GM21723 (cell line): ENCODE data around the gene ANKRD31.
"Not testable (repeated sequence)": the region's sequence is repeated elsewhere in the genome, so short reads cannot be mapped to it uniquely, and the experiment has no call there.

Experiments used
- ATAC-seq: cut with Tn5 transposase; IDR thresholded peaks from one replicate; pipeline ENCODE4 v1.9.1; 2021; ENCODE audit warnings: mild to moderate bottlenecking, moderate library complexity; ENCODE audit not compliant: unreplicated experiment

The ANKRD31 gene

GRCh38 chr5:75235711-75236110 is 967 bp downstream of the ANKRD31 start:
- no peak for ATAC-seq

- no peak for ATAC-seq
These were observed 2.4 kb downstream of the ANKRD31 start for GRCh38 chr5:75234251-75234650.

- no peak for ATAC-seq
These were observed 9.8 kb downstream of the ANKRD31 start for GRCh38 chr5:75226916-75227315.

DNA sequence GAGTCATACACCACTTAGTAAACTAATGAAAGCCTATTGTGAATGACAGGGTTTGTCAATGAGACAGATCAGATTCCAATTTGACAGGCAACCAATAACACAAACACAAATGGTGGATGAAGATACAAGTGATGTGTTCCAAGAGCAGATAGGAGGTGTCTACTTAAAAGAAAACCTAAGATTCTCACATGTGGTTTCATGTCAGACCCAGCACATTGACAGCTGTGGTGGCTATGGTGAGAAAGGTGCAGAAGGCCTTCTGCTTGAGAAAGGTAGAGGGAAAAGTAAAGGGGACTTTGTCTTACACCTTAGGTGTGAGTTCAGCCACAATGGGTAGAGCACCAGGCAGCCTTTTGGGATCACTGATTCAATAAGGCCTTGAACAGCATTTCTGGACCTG is 11.2 kb downstream of the ANKRD31 start:
- ATAC-seq, result no peak

- ATAC-seq, result not testable (repeated sequence)
These were observed 15.9 kb downstream of the ANKRD31 start for GRCh38 chr5:75220787-75221186.

- no peak for ATAC-seq
These were observed 21.8 kb downstream of the ANKRD31 start for GRCh38 chr5:75214928-75215327.

- ATAC-seq, result no peak
These were observed 22.3 kb downstream of the ANKRD31 start for GRCh38 chr5:75214409-75214808.

GRCh38 chr5:75203604-75204003 is 33.1 kb downstream of the ANKRD31 start:
- ATAC-seq, result no peak

- no peak for ATAC-seq
These were observed 33.7 kb downstream of the ANKRD31 start for GRCh38 chr5:75202935-75203334.

DNA sequence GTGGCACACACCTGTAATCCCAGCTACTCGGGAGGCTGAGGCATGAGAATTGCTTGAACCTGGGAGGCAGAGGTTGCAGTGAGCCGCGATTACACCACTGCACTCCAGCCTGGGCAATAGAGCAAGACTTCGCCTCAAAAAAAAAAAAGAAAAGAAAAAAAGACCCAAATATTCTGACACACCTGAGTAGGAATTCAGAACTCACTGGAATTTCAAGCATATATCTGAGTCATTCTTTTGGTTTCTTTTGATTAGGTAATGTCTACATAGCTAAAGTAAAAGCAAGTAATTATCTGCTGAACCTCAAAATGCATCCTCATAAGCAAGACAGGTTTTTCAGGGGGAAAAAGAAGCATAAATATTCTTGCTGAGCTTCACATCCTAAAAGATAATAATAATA is 35.9 kb downstream of the ANKRD31 start:
- ATAC-seq, result no peak

- ATAC-seq, result no peak
These were observed 36.7 kb downstream of the ANKRD31 start for GRCh38 chr5:75199946-75200345.

DNA sequence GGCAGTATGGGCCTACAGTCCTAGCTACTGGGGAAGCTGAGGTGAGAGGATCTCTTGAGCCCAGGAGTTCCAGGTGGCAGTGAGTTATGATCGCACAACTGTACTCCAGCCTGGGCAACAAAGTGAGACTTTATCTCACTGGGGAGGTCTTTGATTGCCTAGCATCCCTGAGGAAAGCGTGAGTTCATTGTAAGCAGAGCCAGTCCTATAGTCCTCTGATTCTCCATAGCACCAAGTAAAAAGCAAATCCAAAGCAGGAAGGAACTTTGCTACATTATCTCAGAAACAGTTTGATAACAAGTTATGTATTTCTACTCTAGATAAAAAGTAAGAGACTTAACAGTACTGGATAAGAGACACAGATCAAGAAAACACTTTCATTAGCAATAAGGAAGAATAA is 37.6 kb downstream of the ANKRD31 start:
- ATAC-seq, result no peak

DNA sequence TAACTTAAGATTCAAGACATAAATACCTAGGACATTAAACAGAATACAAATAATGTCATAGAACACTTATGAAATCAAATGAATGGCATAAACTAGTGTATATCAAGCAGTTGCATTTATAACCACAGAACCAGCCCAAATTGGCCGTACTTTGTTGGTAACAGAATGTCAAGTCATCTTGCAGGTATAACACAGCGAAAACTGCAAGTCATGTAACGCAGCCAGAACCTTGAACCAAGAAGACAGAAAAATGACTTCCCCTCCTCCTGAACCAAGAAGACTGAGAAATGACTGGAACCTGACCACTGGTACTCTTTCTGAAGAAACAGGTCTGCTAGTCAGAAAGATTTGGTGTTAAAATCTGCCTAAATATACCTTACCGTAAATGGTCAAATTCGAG is 38.9 kb downstream of the ANKRD31 start:
- no peak for ATAC-seq

- no peak for ATAC-seq
These were observed 43.9 kb downstream of the ANKRD31 start for GRCh38 chr5:75192804-75193203.

DNA sequence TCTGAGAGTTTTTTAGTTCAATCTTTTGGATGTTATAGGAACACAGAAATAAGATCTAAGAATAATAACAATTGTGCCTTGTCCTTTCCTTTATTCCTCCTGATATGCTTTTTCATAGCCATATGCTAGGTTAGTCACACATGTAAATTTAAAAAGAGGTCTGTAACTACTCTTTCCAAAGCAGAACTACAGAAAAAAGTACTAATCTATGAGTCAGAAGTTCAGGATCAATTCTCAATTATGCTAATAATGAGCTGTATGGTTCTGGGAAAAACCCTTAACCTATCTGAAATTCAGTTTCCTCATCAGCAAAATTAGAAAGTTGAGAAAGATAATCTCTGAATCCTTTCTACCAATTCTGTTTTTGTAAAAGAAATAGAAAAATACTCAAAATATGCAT is 44.4 kb downstream of the ANKRD31 start:
- ATAC-seq, result no peak

GRCh38 chr5:75190227-75190626 is 46.5 kb downstream of the ANKRD31 start:
- ATAC-seq, result no peak

- ATAC-seq, result no peak
These were observed 47.3 kb downstream of the ANKRD31 start for GRCh38 chr5:75189353-75189752.

DNA sequence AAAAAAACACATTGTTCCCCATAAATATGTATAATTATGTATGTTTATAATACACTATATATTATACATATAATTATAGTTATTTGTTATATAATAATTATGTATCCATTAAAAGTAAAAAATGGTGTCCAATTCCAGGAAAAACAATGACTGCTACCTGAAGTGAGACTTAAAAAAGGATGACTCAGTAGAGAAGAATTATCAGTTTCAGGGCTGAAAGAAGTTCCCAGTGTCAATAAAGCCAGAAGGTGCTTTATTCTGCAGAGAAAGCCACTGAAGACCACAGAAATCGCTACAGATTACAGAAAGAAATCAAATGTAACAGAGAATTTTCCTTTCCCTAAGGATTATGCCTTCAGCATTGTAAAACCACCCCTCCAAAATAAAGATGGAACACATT is 50.9 kb downstream of the ANKRD31 start:
- no peak for ATAC-seq

- not testable (repeated sequence) for ATAC-seq
These were observed 60.7 kb downstream of the ANKRD31 start for GRCh38 chr5:75176009-75176408.

GRCh38 chr5:75174872-75175271 is 61.8 kb downstream of the ANKRD31 start:
- ATAC-seq, result not testable (repeated sequence)

DNA sequence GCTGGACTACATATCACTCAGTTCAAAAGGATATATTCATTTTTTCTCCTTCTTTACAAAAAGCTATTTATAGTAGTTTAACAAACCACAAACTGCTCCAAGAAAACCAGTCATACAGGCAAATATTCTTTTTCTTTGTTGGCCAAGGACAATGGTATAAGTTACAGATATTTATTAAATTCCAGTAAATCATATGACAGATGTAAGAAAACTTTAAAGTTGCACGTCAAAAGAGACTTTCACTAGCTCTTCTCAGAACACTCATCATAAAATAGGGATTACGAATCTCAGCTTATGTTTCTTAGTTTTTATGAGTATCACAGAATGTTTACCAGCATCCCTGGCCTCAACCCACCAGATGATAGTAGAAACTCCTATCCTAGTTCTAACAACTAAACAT is 67.2 kb downstream of the ANKRD31 start:
- no peak for ATAC-seq

DNA sequence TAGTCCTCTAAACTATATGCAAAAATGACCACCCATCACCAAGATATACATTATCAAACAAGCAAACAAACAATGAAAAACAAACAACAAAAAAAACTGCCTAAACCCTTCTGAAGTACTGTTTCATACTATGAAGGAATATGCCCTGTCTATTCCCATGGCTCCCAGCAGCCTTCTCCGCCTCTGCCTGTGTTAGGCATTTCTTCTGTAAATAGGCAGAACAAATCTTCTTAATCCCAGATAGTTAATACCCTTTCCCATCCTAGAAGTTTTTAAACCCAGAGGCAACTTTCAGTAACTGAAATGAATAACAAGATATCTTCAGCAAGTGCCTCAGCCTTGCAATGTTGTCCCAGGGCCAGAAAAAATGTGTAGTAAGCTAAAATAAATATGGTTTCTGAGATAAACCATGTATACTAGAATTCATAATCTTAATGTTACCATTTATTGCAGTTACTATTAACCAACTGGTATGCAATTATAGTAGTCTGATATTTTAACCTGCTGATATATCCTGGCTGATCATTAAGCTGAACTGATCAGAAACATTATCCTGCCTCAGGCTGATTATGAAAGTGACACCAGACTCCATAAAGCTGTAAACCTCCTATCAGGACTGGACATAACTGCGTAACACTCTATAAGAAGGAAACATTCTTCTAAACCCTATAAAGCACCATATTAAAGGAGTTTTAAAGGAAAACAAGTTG is 68.5 kb downstream of the ANKRD31 start:
- ATAC-seq, result no peak

- ATAC-seq, result no peak
These were observed 69.3 kb downstream of the ANKRD31 start for GRCh38 chr5:75167345-75167744.
